ENCODE results near the gene ASIC2.

The ASIC2 gene

DNA sequence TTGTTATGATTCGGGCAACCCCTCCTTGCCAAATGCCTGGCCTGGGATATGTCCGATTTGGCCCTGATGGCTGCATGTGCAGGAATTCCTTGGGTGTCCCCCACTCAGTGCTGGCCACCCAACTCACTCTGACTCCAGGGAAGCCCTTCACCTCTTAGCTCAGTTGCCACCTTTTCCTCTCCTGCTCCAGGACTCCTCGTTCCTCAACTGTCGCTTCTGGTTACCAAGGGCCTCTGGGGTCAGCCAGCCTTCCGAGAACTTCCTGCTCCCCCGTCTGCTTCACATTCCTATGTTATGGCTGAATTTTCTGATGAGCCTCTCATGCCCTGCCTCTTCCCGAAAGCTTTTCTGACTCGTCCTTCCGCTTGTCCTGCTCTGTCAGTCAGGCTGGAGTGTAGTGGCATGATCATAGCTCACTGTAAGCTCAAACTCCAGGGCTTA lies 237.9 kb downstream of the ASIC2 start:
- DNase-seq (ENCODE audit: low read depth, low spot score) = no peak
- no peak overlapping the region for H3K4me3 ChIP-seq (ENCODE audit: low read length)

GRCh38 chr17:33054412-33054811 lies 238.7 kb downstream of the ASIC2 start:
- DNase-seq (ENCODE audit: low read depth, low spot score) = no peak
- H3K4me3 ChIP-seq (ENCODE audit: low read length) = no peak overlapping the region

GRCh38 chr17:33053676-33054075 lies 239.4 kb downstream of the ASIC2 start:
- no peak for DNase-seq (ENCODE audit: low read depth, low spot score)
- H3K4me3 ChIP-seq (ENCODE audit: low read length) = no peak overlapping the region

- no peak overlapping the region for H3K4me3 ChIP-seq (ENCODE audit: low read length)
- no peak for DNase-seq (ENCODE audit: low read depth, low spot score)
Observed at GRCh38 chr17:33052856-33053255, 240.2 kb downstream of the ASIC2 start.

DNA sequence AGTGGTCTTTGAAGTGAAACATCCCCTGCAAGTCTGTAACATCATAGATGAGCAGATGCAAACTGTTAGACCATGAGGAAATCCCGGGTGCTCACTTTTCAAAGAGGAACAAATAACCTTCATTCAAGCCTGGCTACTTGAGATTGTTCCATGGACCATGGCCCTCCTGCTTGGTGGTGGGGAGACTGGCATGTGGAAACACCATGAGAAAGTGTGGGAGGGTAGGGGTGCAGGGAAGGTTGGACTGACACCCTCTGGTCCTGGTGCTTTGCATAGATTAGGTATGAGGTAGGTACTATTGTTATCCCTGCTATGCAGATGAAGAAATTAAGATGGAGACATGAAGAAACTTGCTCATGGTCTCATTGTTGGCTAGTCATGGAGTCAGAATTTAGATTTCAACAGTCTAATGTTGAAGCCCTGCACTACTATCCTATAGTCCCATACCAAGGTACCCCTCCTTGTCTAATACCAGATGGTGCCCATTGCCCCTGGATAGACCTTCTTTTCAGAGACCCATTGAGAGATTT lies 242.4 kb downstream of the ASIC2 start:
- H3K4me3 ChIP-seq (ENCODE audit: low read length) = no peak overlapping the region
- DNase-seq (ENCODE audit: low read depth, low spot score) = no peak

DNA sequence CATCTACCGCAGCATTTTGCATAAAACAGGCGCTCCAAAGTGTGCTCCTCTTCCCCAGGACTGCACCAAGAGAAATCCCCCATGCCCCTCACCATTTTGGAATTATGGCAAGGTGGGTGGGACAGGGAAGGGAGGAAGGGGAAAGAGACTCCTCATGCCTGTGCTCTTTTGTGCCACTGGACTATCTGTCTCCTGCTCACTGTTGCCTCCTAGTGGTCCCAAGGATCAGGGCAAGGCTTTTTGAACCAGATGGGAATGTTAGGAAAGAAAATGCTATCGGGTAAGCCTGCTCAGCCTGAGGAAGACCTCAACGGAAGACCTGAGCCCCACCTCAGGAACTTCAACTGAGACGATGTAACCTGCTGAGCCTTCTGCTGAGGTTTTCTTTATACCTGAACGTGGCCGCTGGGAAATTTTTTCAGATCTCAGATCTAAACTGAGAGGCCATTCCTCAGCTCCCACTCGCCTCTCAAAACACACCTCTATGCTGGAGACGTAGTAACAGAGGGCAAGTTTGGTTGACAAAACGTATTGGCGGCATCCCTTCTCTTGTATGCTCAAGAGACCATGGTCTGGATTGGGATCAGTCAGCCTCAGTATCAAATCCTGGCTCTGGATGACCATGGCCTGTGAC lies 243.2 kb downstream of the ASIC2 start:
- DNase-seq (ENCODE audit: low read depth, low spot score) = peak; percentile 32
- H3K4me3 ChIP-seq (ENCODE audit: low read length) = no peak overlapping the region

DNA sequence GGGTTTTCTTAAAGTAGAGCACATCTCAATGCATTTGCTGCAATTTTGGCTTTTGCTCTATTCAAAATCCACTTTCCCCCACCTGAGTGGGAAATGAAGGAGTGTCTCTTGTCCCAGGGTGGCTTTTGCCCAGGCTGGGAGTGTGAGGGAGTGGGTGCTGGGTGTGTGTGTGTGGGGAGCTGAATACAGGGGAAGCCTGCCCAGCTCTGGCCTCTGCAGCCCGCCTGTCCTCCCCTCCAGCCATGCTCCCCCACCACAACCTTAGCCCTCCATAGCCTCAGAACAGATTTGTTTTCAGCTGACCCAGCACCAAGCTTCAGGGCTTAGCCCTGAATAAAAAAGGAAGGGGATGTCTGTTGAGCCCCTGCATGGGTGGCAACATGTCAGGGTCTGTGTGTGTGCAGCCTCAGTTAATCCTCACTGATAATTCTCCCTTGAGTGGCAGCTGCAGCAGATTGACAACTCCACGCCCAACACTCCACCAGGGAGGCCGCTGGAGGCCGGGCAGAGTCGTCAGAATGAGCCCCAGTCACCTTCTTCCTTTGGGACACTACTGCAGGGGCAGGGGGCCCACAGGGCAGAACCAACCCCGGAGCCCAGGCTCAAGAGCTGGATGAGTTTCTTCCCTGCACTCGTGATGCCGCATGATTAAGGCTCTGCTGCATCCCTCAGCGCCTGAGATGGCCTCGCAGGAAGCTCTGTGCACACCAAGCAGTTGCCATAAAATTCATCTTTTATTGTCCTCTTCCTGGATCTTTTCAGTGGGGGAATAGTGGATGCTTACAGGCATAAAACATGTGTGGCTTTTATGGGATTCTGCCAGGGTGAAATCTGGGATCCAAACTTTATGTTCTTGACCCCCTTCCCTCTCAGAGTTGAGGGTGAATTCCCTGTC lies 246.5 kb downstream of the ASIC2 start:
- no peak for DNase-seq (ENCODE audit: low read depth, low spot score)
- no peak overlapping the region for H3K4me3 ChIP-seq (ENCODE audit: low read length)

GRCh38 chr17:33045216-33045615 lies 247.9 kb downstream of the ASIC2 start:
- no peak for DNase-seq (ENCODE audit: low read depth, low spot score)
- H3K4me3 ChIP-seq (ENCODE audit: low read length) = no peak overlapping the region

DNA sequence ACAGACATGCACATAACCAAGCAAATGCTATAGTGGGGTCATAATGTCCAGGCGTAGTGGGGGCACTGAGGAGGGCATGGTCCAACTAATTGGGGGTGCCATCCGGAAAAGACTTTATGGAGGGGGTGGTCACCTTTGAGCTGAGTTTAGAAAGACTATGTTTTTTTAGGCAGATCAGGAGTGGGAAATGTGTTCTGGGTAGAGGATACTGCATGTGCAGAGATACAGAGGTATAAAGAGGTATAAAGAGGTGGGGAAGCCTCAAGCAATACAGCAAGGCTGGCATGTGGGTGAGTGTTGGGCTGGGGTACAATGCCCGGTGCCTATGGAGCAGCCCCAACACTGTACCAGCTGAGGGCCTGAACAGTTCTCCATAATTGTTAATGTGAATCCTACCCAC lies 248.3 kb downstream of the ASIC2 start:
- no peak overlapping the region for H3K4me3 ChIP-seq (ENCODE audit: low read length)
- DNase-seq (ENCODE audit: low read depth, low spot score) = no peak

DNA sequence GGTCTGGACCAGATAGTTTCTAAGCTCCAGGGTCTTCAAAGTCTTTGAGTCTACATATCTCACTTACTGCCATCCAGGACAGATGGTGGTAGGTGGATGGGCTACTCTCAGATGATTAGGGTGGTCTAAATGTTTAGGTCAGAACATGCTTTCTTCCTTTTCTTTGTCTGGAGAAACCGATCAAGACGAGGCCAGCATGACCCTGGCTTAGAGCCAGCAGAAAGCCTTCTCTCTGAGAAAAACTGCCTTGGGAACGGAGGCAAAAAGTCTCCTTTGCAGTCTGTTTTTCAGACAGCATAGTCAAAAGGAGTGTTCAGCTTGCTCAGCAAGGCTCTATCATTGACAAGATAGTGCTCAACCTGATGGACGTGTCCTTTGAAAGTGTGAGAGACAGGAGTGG lies 252.6 kb downstream of the ASIC2 start:
- DNase-seq (ENCODE audit: low read depth, low spot score) = no peak
- H3K4me3 ChIP-seq (ENCODE audit: low read length) = no peak overlapping the region

DNA sequence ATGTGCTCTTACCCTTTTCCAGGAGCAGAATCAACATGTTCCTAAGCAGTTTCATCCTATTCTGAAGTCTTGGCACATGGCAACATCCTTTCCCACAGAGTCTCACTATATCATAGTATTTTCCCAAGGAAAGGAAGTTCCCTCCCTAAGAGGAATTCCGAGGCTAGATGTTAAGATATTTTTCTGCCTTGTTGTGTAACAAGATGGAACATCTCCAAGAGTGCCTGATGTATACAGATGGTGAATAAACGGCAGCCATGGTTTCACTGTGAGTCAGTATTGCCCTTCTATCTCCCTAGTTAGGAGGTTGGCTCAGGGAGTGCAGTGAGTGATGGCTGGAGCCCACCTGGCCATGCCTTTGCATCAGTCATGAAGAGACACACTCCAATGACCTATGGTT lies 253.2 kb downstream of the ASIC2 start:
- H3K4me3 ChIP-seq (ENCODE audit: low read length) = no peak overlapping the region
- no peak for DNase-seq (ENCODE audit: low read depth, low spot score)

GRCh38 chr17:33038740-33039139 lies 254.4 kb downstream of the ASIC2 start:
- DNase-seq (ENCODE audit: low read depth, low spot score) = peak; percentile 12
- H3K4me3 ChIP-seq (ENCODE audit: low read length) = no peak overlapping the region

DNA sequence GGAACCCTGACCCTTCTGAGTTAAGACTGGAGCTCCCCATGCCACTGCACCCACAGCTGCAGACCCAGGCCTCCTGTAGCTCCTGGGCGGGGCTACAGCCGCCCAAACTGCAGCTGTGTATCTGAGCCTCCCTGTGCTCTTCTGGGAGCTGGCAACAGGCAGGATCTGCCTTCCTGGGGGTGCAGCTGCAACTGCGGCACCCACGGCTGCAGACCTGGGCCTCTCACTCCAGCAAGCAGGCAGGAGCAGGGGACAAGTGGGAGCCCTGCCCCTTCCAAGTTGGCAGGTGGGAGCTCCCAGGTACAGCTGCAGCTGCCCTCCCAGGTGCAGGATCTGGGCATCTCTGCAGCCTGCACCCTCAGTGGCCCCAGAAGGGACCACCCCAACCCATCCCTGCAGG lies 259.9 kb downstream of the ASIC2 start:
- no peak overlapping the region for H3K4me3 ChIP-seq (ENCODE audit: low read length)
- no peak for DNase-seq (ENCODE audit: low read depth, low spot score)

DNA sequence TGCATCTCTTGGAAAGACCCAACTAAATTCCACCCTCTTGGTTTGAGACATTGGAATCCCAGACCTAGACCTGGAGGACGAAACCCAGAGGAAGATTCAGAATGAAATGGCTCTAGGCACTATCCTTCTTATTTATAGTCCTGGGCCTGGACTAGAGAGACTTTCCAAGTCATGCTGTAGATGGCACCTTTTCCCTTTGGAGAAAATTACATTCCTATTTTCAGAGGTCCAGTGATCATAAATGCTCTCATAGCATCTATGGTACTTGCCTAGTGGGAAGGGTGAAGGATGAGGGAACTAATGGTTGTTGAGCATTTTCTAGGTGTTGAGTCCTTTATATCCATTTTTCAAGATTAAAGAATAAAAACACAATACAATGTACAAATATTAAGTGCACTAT lies 264.3 kb downstream of the ASIC2 start:
- DNase-seq (ENCODE audit: low read depth, low spot score) = no peak

DNA sequence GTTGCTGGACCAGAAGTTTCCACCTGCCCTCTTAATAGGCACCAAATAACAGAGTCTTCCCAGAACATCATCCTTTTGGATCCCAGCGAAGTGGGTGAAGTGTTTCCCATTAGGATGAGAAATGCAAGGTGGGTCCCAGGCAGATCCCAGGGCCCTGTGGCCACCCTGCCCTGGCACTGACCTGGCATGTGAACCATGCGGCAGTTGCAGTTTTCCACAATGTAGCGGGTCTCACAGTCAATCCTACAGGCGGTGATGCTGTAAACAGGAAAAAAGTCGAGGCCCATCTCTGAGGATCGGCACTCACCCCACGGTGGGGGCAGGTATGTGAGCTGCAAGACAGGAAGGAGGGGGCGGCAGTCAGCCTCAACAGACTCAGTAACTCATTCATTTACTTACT lies 265.0 kb downstream of the ASIC2 start:
- H3K4me3 ChIP-seq (ENCODE audit: low read length) = no peak overlapping the region
- no peak for DNase-seq (ENCODE audit: low read depth, low spot score)

More for the DNA sequence above, 264.3 kb downstream of the ASIC2 start:
- H3K4me3 ChIP-seq (ENCODE audit: low read length) = no peak overlapping the region

GRCh38 chr17:33024688-33025486 lies 268.2 kb downstream of the ASIC2 start:
- DNase-seq (ENCODE audit: low read depth, low spot score) = peak; percentile 11

DNA sequence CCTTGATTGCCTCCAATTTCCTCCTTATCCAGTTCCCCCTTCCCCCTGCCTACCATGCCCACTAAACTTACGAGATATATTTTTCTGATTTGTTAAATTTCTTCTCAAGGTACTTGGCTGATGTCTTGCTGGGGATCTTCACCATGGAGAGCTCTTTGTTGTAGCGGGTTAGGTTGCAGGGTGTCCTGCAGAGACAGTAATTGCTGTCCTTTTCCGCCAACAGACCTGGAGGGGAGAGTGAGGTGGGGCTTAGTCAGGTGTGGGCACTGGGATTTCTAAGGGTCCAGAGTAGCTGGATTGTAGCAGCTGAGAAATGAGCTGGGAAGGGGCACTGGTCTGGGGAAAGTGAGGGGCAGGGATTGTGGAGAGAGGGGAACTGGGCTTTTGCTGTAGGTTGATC lies 269.3 kb downstream of the ASIC2 start:
- H3K4me3 ChIP-seq (ENCODE audit: low read length) = no peak overlapping the region
- DNase-seq (ENCODE audit: low read depth, low spot score) = no peak

More at GRCh38 chr17:33024688-33025486, 268.2 kb downstream of the ASIC2 start:
- H3K4me3 ChIP-seq (ENCODE audit: low read length) = no peak overlapping the region

- no peak overlapping the region for H3K4me3 ChIP-seq (ENCODE audit: low read length)
- DNase-seq (ENCODE audit: low read depth, low spot score) = no peak
Observed at GRCh38 chr17:33021731-33022408, 271.2 kb downstream of the ASIC2 start.

All from Jurkat, Clone E6-1 (cell line).